Activated CD4-positive, alpha-beta memory T cell treated with anti-CD3 and anti-CD28 coated beads for 36 hours (primary cell): ENCODE data around the gene ANG. TPM values are rescaled to one million over a fixed set of nuclear protein-coding genes. Genes with fewer than 3 reads are reported as not detected.

Experiments used
- CTCF ChIA-PET: fragments of 350-600 bp; sonication (Branson Sonifier 250); formaldehyde crosslinking; loops from one replicate; lab custom pipeline; 2021; ENCODE audit warnings: antibody characterized with exemption, inconsistent platforms; lab: Charles Lee
- POLR2A ChIA-PET: fragments of 350-600 bp; sonication (Branson Sonifier 250); formaldehyde crosslinking; loops from one replicate; lab custom pipeline; 2021; ENCODE audit warnings: antibody characterized with exemption; lab: Charles Lee
- DNase-seq: peaks from one replicate; pipeline ENCODE4 v3.0.0-alpha.2; 2020
- H3K27ac Mint-ChIP-seq: one replicate; pipeline ENCODE4 v1.8.0; 2021; ENCODE audit warnings: mixed read lengths
- H3K27me3 Mint-ChIP-seq: one replicate; pipeline ENCODE4 v1.8.0; 2021; ENCODE audit warnings: mixed read lengths
- H3K36me3 Mint-ChIP-seq: one replicate; pipeline ENCODE4 v1.8.0; 2021; ENCODE audit warnings: mixed read lengths
- H3K4me1 Mint-ChIP-seq: one replicate; pipeline ENCODE4 v1.8.0; 2021; ENCODE audit warnings: low read depth, mixed read lengths
- H3K4me3 Mint-ChIP-seq: one replicate; pipeline ENCODE4 v1.8.0; 2021; ENCODE audit warnings: mild to moderate bottlenecking, mixed read lengths
- H3K9me3 Mint-ChIP-seq: one replicate; pipeline ENCODE4 v1.8.0; 2021; ENCODE audit warnings: mixed read lengths
- intact Hi-C: fragments of 100-400 bp; cut with micrococcal nuclease; formaldehyde crosslinking; loops from one replicate; pipeline ENCODE4 v1.15.1; 2023
- total RNA-seq, 2 experiments: library from RNA; stranded (reverse); gene quantifications; one replicate each; pipeline ENCODE4 v1.2.3, GENCODE V29; 2021

Gene ANG
- total RNA-seq, 2 experiments from 2014 or later = 1.1 to 2.0 TPM

DNA sequence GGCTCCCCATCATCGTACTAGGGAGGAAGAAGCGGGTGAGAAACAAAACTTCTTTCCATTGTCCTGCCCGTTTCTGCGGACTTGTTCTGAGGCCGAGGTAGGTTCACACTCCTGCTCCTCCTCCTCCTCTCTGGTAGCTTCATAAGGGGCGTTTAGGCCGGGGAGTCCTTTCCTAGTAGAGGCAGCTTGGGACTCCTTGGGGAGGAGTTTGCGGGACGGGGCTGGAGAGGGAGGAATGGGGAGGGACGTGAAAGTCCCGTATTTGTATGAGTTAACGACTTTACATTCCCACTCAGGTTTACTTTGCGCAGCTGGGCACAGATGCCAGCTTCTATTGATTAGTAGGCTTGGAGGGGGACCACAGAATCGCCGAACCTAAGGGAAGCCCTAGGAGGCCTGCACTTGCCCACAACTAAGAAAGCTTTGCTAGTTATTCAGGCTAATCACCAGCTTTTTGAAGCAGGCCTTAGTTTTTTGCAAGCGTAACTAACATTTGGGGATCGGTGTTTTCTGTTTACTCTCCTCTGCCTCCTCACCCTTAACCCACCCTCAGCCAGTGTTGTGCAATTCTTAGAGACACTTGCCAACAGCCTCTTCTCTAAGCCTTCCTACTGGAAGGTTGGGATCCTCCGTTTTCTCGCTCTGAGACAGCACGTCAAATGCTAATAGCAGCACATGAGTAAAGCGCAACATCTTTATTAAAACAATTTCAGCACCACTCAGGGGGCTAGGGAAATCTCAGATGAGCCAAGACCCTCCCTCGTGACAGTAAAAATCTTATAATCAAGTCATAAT lies 3.7 kb upstream of the ANG start:
- H3K9me3 Mint-ChIP-seq = no peaks in the 10 kb centered on the region
- peak overlapping the region; percentile 48 for H3K27ac Mint-ChIP-seq
- intact Hi-C loops = loop anchor here (5.0 kb wide), 5 partner anchors 97 to 417 kb away; partner anchors contain the start of genes METTL17, RNASE6 and TMEM253
- POLR2A ChIA-PET = interaction anchor here (1.0 to 1.4 kb wide), 2 partner anchors 27 to 75 kb away, joined by 3 to 6 read pairs; no protein-coding TSS in a partner anchor
- peaks cover 22% of the 10 kb centered on the region for H3K4me1 Mint-ChIP-seq
- CTCF ChIA-PET = interaction anchor here (0.9 to 8.1 kb wide), 10 partner anchors 12 to 381 kb away, joined by 3 to 72 read pairs (median 4); no protein-coding TSS in a partner anchor
- no peaks in the 10 kb centered on the region for H3K27me3 Mint-ChIP-seq
- DNase-seq = no peak
- H3K4me3 Mint-ChIP-seq = no peak overlapping the region
- peaks cover 4% of the 10 kb centered on the region for H3K36me3 Mint-ChIP-seq

DNA sequence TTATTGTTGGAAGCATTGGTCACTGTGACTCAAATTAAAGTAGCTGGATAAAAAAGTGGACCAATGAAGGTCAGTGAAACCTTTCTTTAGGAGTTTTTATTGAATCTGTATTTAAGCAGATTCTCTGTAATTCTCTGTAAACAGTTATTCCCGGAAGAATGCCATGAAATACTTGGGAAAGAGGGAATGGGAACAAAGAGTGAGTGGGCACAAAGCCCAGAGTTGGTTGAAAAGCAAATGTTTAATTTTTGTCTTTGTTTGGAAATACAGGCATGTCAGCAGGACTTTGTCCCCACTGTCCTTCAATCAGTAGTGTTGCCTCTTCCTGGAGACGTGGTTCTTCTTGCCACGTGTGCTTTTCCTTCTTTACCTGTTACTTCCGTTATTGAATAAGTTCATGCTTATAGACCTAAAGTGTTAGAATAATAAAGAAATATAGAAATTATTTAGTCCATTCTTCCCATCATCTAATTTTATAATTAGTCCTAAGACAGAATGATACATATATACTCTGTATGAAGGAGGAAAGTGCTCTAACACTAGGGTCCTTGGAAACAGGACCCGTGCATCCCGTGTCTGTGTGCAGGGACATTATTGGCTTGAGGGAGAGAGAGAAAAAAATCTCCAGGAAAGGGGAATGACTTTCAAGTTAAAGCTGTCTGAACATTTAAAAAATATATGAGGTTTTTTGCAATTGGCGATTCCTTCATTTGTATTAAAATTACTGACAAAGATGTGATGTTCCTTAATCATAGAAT lies 2.0 kb upstream of the ANG start:
- Mint-ChIP-seq H3K4me1 (peaks cover 16% of the 10 kb centered on the region), H3K27ac (no peak overlapping the region), H3K4me3 (no peak overlapping the region), H3K9me3 (no peaks in the 10 kb centered on the region), H3K27me3 (no peaks in the 10 kb centered on the region), H3K36me3 (no peaks in the 10 kb centered on the region)
- ChIA-PET CTCF (interaction anchor here (8.1 kb wide), 1 partner anchor 23 kb away, joined by 72 read pairs; no protein-coding TSS in a partner anchor), POLR2A (no interaction called here)
- no peak for DNase-seq
- intact Hi-C loops = no loop called here

DNA sequence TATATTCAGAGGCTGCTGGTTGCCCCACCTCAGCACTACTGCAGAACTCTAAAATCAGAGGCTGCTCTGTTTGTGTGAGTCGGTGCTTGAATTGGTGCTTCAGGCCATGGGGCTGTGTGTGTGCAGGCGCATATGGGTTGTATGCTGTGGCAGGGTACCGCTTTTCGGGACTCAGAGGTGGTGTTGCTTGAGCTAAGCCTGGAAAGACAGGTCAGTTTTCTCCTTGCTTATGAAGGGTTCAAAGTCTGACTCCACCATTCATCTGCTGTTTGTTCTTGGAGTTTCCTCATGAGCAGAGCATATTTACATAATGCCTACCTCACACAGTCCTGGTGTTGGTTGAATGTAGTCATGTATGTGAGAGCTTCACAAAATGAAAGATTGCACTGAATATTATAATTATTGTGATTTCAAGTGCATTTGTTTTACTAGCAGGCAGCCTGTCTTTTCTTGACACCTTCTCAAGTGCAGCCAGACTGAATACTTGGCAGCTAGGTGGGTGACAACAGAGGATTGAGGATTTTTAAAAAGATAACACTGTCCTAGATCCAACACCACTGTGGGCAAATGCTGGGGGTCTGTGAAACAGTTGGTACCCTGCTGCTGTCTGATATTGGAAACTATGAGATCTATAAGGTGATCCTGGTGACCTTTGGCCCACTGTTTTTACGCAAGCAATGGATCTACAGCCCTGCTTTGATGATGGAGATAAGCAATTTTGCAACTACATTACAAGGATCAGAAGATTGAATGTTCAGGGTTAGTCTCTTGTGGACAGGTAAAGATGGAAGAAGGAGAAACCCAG lies 1.0 kb upstream of the ANG start:
- no peak overlapping the region for H3K4me3 Mint-ChIP-seq
- POLR2A ChIA-PET = no interaction called here
- no peak for DNase-seq
- intact Hi-C loops = no loop called here
- H3K36me3 Mint-ChIP-seq = no peaks in the 10 kb centered on the region
- H3K27ac Mint-ChIP-seq = no peak overlapping the region
- peaks cover 15% of the 10 kb centered on the region for H3K4me1 Mint-ChIP-seq
- no peaks in the 10 kb centered on the region for H3K27me3 Mint-ChIP-seq
- no peaks in the 10 kb centered on the region for H3K9me3 Mint-ChIP-seq
- CTCF ChIA-PET = interaction anchor here (0.9 to 1.1 kb wide), 3 partner anchors 19 to 79 kb away, joined by 3 to 4 read pairs (median 3); no protein-coding TSS in a partner anchor

DNA sequence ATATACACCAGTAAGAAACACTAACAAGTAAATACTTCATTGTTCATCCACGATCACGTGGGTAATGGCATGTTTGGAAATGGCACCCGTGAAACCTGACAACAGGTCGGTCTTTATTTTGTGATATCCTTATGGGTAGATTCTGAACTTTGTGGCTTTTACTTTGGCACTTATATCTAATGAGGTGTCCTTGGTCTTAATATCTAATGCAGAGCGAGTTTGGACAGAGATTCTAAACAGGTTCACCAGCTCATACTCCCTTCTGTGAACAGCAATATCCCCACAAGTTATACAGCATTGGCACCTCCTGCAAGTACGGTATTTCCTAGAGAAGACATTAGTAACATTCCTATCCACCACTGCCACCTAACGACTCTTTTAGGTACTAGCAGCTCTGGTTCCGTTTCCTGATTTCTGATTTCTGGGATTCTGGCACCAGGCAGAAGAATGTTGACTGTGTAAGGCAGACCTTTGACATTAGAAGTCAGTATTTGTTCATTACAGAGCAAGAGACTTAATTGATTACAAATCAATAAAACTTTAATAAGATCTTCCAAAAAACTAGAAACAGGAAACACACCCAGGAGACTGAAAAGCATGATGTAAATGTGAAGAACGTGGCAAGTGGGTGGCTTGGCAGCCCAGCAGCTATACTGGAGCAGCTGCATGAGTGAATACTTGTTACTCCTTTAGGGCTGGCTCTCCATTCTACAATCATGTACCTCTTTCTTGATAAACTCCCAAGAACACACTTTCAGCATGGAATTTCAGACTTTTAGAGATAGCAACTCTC lies 2.5 kb downstream of the ANG start:
- ChIA-PET POLR2A (interaction anchor here (1.1 kb wide), 2 partner anchors 9 to 33 kb away, joined by 3 to 5 read pairs; no protein-coding TSS in a partner anchor), CTCF (interaction anchor here (0.6 to 8.0 kb wide), 27 partner anchors 7 to 363 kb away, joined by 3 to 129 read pairs (median 4); partner anchors contain the start of gene PIP4P1)
- intact Hi-C loops = loop anchor here (1.0 to 2.0 kb wide), 5 partner anchors 8 to 160 kb away; no protein-coding TSS in a partner anchor
- Mint-ChIP-seq H3K27me3 (no peaks in the 10 kb centered on the region), H3K9me3 (no peaks in the 10 kb centered on the region), H3K4me3 (no peak overlapping the region), H3K4me1 (peaks cover 13% of the 10 kb centered on the region), H3K36me3 (no peaks in the 10 kb centered on the region), H3K27ac (no peak overlapping the region)
- peak; percentile 36 for DNase-seq

DNA sequence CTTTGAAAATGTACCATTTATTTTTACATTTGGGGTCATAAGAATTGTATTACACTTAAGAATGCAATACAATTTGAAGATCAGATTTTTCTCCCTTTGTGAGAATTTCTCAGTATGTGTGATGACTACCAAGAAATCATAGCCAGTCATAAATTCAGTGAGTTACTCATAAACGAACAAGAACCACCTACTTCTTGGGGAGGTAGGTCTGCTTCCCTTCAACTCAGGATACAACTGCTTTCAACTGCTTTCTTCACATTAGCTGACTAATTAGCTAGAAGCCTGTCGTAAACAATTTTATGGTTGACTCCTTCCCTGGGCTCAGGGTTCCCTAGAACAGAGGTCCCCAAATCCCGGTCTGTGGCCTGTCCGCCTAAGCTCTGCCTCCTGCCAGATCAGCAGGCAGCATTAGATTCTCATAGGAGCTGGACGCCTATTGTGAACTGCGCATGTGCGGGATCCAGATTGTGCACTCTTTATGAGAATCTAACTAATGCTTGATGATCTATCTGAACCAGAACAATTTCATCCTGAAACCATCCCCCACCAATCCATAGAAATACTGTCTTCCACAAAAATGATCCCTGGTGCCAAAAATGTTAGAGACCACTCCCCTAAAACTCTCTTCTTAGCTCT lies 3.7 kb downstream of the ANG start:
- H3K27ac Mint-ChIP-seq = peak overlapping the region; percentile 39
- CTCF ChIA-PET = interaction anchor here (0.8 to 8.0 kb wide), 13 partner anchors 9 to 365 kb away, joined by 3 to 129 read pairs (median 8); no protein-coding TSS in a partner anchor
- H3K36me3 Mint-ChIP-seq = no peaks in the 10 kb centered on the region
- no peaks in the 10 kb centered on the region for H3K27me3 Mint-ChIP-seq
- H3K9me3 Mint-ChIP-seq = no peaks in the 10 kb centered on the region
- H3K4me3 Mint-ChIP-seq = no peak overlapping the region
- POLR2A ChIA-PET = interaction anchor here (0.5 kb wide), 1 partner anchor 281 kb away, joined by 3 read pairs; no protein-coding TSS in a partner anchor
- intact Hi-C loops = loop anchor here (1.0 kb wide), 1 partner anchor 24 kb away; no protein-coding TSS in a partner anchor
- DNase-seq = no peak
- peaks cover 13% of the 10 kb centered on the region for H3K4me1 Mint-ChIP-seq

DNA sequence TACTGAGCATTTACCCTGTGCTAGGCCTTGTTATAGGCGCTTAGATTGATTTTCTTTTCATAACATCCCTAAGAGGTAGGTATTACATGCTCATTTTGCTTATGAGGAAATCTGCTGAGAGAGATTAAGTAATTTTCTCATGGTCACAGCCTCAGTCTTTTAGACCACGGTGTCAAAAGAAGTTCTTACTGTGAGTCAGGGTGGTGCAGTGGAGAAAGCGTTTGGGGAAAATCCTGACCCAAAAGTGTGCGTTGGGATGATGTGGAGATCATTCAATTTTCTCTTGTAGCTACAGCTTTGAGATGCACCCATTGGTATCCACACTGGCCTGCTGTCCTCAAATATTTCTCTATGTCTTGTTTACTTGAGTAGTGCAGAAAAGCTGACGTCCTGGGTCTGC lies 8.2 kb downstream of the ANG start:
- no peak for DNase-seq
- no peak overlapping the region for H3K27ac Mint-ChIP-seq
- no peaks in the 10 kb centered on the region for H3K27me3 Mint-ChIP-seq
- intact Hi-C loops = loop anchor here (1.0 kb wide), 3 partner anchors 159 to 275 kb away; no protein-coding TSS in a partner anchor
- CTCF ChIA-PET = interaction anchor here (0.7 to 8.0 kb wide), 15 partner anchors 12 to 278 kb away, joined by 3 to 129 read pairs (median 6); partner anchors contain the start of gene RNASE4
- H3K9me3 Mint-ChIP-seq = no peaks in the 10 kb centered on the region
- POLR2A ChIA-PET = no interaction called here
- peaks cover 8% of the 10 kb centered on the region for H3K4me1 Mint-ChIP-seq
- H3K4me3 Mint-ChIP-seq = no peak overlapping the region
- H3K36me3 Mint-ChIP-seq = no peaks in the 10 kb centered on the region

DNA sequence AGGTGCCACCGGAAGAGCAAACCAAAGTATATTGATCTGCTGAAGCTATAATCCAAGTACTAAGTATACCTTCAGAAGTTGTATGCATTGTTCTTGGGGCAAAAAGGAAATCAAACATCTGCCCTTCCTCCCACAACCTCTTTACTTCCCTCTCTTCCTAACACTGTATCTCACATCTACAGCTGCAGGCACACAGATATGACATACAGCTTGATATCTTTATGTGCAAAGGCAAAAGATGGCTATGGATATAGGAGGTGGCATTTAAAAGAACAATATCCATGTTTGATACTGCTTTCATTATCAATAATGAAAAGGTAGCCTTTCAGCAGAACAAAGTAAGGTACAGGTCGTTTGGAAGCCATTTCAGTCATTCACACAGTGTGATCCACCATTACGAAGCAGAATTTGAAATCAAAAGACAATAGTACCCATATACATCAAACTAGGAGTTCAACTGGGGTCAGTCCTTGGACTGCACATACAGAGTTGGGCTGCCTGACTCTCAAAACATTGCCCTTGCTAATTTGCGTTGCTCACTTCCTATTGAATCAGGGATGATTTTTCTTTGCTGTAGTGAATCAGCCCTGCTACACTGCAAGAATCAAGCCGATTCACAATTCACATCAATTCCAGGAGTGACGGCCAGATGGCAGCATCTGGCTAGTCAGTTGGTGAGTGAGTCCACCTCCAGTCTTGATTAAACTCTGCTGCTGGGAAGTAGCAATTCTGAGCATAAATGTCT lies 8.9 kb downstream of the ANG start:
- intact Hi-C loops = loop anchor here (1.0 kb wide), 3 partner anchors 158 to 274 kb away; no protein-coding TSS in a partner anchor
- H3K36me3 Mint-ChIP-seq = no peaks in the 10 kb centered on the region

DNA sequence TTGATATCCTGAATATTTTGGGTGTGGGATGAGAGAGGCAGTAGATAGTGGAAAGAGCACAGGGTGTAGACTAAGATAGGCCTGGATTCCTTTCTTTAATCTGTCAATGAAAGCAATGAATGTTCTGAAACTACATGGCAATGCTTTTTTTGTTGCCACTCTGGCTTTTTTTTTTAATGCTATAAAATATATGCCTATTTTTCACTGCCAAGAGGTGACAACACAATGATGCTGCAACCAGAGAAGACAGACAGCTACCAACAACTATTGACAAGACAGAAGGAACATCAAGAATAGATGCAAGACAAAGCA lies 9.4 kb downstream of the ANG start:
- Mint-ChIP-seq H3K4me1 (peaks cover 4% of the 10 kb centered on the region), H3K27me3 (no peaks in the 10 kb centered on the region), H3K36me3 (no peaks in the 10 kb centered on the region), H3K9me3 (no peaks in the 10 kb centered on the region), H3K4me3 (no peak overlapping the region), H3K27ac (no peak overlapping the region)
- POLR2A ChIA-PET = no interaction called here
- CTCF ChIA-PET = interaction anchor here (0.9 to 2.9 kb wide), 7 partner anchors 29 to 273 kb away, joined by 3 to 27 read pairs (median 5); partner anchors contain the start of gene RNASE6
- DNase-seq = no peak
- intact Hi-C loops = no loop called here

More for the DNA sequence above, 8.9 kb downstream of the ANG start:
- no peak overlapping the region for H3K27ac Mint-ChIP-seq
- ChIA-PET CTCF (interaction anchor here (0.7 to 8.0 kb wide), 15 partner anchors 13 to 277 kb away, joined by 3 to 129 read pairs (median 6); partner anchors contain the start of genes RNASE4 and RNASE6), POLR2A (no interaction called here)
- DNase-seq = peak; percentile 80
- no peak overlapping the region for H3K4me3 Mint-ChIP-seq
- no peaks in the 10 kb centered on the region for H3K27me3 Mint-ChIP-seq
- peaks cover 5% of the 10 kb centered on the region for H3K4me1 Mint-ChIP-seq
- H3K9me3 Mint-ChIP-seq = no peaks in the 10 kb centered on the region

DNA sequence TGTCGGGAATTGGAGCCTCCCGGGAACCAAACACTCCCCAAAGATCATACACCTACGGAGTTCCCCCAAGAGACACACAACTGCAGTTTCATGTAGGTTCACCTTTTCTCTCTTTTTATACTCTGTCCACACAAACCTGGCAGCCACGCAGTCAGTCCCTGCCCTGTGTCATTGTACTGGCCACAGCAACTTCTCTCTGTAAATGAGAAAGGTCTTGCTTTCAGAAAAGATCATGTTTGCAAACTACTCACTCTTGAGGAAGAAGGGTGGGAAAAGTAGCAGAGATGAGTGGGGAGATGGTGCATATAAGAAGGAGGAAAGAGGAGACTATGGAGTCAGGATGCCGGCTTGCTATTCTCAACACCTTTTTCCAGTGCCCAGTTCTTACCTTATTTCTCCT lies 10.4 kb downstream of the ANG start:
- intact Hi-C loops = no loop called here

More for the DNA sequence above, 10.4 kb downstream of the ANG start:
- Mint-ChIP-seq H3K4me1 (peaks cover 4% of the 10 kb centered on the region), H3K4me3 (no peak overlapping the region), H3K27me3 (no peaks in the 10 kb centered on the region), H3K36me3 (no peaks in the 10 kb centered on the region), H3K27ac (no peak overlapping the region), H3K9me3 (no peaks in the 10 kb centered on the region)
- DNase-seq = no peak
- ChIA-PET CTCF (interaction anchor here (0.9 to 2.9 kb wide), 7 partner anchors 30 to 272 kb away, joined by 3 to 27 read pairs (median 5); partner anchors contain the start of gene RNASE6), POLR2A (no interaction called here)
